Measurements from ENCODE around the gene ADCY2.

Gene ADCY2

DNA sequence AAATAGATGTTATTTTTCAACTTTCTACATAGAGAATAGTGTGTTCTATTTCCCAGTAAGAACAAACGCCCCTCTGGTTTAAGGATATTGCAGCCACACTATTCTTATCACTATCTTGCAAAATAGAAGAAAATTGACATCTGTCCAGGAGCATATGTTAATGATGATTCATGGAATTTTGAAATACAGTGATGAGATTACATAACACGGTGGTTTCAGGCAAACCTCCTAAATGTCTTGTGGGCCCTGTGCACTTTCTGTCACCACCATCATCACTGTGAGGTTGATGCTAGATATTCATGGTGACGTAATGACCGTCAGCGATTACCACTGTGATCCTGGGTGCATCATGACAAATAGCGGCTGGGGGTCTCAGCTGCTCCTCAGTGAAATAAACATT is 406.9 kb downstream of the ADCY2 start:
- DNase-seq = no peak

GRCh38 chr5:7803937-7804336 is 408.0 kb downstream of the ADCY2 start:
- no peak for DNase-seq

DNA sequence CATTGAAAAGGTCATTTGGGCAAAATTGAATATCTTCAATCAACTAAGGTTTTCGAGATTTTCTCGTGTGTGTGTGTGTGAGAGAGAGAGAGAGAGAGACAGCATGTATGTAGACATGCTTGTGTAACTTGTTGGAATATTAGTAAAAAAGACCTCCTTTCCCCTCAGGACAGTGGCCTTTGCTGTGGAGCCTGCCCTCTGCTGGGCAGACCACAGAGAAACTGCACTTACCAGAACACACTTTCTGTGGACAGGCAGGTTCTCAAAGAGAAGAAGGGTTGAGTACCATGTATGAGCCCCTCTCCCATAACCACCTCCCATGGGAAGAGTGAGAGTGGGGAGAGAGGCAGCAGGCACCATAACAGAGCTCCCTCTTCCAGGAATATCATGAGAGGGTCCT is 409.4 kb downstream of the ADCY2 start:
- DNase-seq = no peak

DNA sequence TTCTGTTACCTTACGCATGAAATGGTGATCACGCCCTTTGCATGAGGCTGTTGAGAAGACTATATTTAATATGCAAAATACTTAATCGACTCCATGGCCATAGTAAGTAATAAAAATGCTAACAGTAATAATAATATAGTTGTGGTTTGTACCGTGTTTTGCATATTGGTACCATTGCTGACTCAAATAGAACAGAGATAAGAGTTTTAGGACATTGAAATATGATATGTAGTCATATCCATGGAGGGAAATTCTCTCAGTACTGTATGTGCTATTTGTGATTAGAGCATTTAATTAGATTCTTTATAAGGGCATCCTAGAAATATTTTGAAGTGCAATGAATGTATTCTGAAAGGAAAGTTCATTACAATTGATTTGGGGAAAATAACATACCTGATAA is 413.1 kb downstream of the ADCY2 start:
- no peak for DNase-seq

GRCh38 chr5:7811715-7812114 is 415.8 kb downstream of the ADCY2 start:
- DNase-seq = no peak

GRCh38 chr5:7813007-7813406 is 417.1 kb downstream of the ADCY2 start:
- DNase-seq = no peak

DNA sequence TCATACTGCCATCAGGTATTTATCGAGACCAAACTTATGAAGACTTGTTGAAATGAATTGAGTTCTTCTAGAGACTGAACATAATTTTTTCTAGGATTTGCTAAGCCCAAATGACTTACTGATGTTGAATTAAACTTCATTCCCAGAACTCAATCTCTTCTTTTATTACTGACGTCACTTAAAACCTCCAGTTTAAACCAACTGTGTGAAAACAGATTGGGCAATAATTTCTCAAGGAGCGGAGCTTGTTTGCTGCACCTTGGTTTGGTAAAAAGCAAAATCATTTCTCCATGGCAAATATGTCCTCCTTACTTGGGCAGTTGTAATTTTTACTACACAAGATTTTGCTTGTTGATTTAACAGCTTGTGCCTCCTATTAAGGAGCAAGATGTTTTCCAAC is 417.6 kb downstream of the ADCY2 start:
- DNase-seq = no peak

GRCh38 chr5:7814816-7815215 is 418.9 kb downstream of the ADCY2 start:
- no peak for DNase-seq

- peak; percentile 63 for DNase-seq
Measured at GRCh38 chr5:7815892-7816534, 420.1 kb downstream of the ADCY2 start.

DNA sequence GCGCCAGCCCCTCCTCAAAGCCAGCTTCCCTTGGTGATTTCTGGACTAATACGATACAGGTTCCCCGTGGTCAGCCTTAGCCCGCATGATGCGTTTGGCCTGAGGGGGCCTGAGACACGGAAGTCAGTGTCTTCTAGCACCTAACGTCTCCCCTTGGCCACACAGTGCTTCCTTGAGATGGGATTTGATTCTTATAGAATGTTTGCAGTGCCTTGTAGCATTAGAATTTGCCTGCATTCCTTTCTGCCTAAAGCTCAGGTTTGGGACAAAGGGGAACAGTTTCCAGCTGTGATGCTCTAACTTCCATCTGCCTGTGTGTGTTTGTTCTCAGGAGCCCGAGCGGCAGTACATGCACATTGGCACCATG is 420.6 kb downstream of the ADCY2 start:
- DNase-seq = no peak

DNA sequence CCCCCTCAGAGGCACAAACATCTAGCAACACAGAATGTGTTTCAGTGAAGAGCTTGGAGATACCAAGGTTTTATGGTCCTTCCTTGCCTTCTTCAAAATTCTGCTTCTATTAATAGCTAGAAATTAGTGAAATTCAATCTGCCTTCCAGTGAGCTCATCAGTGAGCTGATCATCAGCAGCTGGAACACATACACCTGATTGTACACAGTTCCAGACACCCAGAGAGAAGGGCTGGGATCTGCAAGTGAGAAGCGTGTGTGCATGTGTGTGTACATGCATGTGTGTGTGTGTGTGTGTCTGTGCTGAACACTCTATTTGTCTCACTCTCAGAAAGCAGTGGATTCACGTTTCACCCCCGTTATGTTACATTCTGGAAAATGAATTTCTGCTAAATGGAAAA is 426.5 kb downstream of the ADCY2 start:
- DNase-seq = no peak

DNA sequence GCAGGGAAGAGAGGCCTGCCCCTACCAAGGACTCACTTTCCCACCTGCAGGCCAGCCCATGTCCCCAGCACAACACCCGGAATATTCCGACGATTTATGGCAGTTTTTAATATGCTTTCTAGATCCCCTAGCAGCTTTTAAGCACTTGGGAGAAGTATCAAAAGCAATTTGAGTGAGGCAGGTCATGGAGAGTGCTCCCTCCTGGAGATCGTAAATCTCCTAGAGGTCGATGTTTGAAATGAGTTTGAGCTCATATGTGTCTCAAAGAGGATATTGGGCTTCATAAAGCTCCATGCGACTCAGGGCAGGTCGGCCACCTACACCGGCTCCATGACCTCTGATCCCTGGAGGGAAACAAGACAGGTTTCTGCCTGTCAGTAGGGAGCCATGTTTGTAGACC is 427.7 kb downstream of the ADCY2 start:
- DNase-seq = no peak

GRCh38 chr5:7824995-7825394 is 429.1 kb downstream of the ADCY2 start:
- DNase-seq = no peak

- no peak for DNase-seq
Measured at GRCh38 chr5:7825630-7826029, 429.7 kb downstream of the ADCY2 start.

DNA sequence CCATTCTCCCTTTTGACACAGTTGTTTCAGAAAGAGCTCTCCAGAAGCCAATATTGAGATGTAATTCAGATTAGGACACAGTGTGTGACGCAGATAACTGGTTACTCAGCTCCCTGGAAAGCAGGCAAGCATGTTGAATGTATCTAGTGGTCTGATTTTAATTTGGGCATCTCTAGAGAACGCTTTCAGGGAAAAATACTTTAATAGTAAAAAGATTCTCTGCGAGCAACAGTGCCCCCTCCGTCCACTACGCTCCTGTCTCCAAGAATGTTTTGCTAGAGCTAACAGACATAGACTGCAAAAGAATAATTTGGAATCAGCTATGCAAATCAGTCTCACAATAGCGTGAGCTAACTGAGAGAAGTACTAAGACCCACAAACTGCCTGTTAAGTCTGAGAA is 431.7 kb downstream of the ADCY2 start:
- no peak for DNase-seq

DNA sequence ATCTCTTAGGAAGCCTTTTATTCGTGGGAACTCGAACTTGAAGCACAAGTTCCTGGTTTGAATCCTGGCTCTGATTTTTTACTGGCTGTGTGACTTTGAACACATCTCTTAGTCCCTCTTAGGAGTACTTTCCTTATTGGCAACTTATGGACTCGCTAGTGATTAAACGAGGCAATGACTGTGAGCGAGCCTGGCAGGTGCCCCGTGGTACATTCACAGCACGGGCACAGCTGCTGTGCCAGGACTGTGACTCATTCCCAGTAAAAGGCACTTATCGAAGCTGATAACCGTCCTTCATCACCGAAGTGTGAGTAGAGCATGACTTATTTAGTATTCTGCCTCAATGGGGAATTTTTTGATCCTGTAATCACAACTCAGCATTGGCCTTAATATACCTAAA is 432.3 kb downstream of the ADCY2 start:
- DNase-seq = no peak

- no peak for DNase-seq
Measured at GRCh38 chr5:7834982-7835381, 439.0 kb downstream of the ADCY2 start.

DNA sequence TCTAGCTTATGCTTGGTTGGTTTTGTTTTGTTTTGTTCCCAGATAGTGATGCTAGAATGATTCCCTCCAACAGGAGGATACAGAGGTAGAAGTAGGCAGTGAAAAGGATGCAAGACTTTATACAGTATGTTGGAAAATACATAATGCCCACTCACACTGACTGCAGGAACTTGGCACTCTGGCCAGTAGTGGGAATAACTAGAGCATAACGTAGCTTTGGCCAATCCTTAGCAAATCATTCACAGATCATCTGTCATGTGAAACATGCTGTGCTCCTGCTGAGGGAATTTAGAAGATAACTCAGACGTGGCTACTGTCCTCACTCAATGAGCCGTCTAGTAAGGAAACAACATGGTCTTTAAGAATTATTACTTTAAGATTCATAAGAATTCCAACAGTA is 441.5 kb downstream of the ADCY2 start:
- DNase-seq = no peak

DNA sequence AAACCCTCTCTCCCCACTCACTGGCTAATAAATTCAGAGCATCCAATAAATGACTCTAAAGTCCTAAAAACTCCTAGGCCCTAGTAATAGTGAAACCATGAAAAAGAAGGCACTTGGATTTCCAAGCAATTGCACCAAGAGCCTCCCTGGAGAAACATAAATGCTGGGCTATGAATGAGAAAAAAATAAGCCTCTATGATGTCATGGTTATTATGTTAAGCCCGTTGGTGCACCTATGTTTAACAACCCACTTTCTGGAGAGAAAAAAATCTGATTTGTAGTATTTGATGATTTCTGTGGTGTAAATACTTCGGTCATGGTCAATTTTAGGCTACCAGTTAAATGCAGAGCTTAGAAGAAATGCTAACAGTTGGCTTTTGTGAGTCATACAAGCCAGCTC is 446.6 kb downstream of the ADCY2 start:
- no peak for DNase-seq

DNA sequence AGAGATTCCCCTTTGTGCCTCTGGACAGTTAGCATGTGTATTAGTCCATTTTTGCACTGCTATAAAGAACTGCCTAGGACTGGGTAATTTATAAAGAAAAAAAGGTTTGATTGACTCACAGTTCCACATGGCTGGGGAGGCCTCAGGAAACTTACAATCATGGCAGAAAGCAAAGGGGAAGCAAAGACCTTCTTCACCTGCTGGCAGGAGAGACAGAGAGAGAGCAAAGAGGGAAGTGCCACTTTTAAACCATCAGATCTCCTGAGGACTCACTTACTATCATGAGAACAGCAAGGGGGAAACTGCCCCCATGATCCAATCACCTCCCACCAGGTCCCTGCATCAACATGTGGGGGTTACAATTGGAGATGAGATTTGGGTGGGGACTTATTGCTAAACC is 449.0 kb downstream of the ADCY2 start:
- DNase-seq = no peak

DNA sequence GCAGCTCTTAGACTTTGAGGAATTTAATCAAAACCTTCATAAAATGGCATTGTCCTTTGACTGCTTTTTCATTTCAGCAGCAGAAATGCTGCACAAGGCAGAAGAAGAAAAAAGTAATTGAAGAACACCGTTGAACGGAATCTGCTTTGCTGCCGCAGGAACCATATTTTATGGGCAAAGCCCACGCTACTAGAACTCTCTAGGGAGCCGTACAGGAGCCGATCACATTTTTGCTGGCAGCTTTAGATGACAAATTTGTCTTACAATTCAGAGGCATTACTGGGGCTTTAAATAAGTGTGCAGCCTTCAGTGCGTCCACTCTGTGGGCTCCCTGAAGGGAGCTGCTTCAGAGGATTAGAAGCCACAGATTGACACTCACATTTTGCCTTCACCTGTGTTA is 449.6 kb downstream of the ADCY2 start:
- no peak for DNase-seq

DNA sequence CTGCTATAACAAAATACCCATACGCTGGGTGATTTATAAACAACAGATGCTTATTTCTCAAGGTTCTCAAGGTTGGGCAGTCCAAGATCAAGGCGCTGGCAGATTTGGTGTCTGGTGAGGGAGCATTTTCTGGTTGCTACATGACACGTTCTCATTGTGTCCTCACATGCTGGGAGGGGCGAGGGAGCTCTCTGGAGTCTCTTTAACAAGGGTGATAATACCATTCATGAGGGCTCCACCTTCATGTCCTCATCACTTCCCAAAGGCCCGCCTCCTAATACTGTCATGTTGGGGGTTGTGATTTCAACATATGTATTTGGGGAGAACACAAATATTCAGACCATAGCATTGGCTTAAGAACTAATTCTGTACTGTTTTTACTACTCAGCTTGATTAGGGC is 450.4 kb downstream of the ADCY2 start:
- no peak for DNase-seq

- DNase-seq = no peak
Measured at GRCh38 chr5:7848296-7848695, 452.4 kb downstream of the ADCY2 start.

DNA sequence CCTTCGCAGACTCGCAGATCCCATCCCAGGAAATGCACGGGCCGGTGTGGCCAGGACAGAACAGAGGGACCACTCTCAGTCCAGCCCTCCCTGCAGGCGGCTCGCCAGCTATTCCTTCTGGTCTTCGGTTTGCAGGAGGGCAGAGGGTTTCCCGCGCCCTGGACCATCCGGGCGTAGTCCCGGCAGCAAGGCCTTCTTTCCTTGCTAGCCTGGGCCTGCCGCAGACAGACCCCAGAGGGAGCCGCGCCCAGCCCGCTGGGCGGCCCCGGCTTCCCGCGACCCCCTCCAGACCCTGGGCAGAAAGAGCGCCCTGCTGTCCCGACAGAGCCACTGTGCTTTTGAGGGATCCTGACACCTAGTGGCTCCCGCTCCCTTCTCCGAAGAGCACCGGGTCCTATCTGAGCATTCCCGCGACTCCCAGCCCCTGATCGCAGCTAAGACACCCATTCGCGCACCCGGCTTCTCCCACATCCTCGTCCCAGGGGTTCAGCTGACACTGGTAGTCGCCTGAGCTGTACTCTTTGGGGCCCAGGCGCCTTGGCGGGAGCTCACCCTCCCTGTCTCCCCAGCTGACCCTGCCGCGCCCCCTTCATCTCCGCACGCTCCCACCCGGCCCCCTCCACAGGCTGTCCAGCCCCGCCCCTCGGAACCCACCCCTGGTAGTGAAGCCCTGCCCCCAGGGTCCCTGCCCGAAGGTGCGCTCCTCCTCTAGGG is 453.9 kb downstream of the ADCY2 start:
- DNase-seq = no peak
